Fibroblast of skin of right biceps (primary cell): ENCODE results near the gene ZCCHC14.

Source experiments
- DNase-seq: peaks from one replicate; pipeline ENCODE4 v3.0.0-alpha.2; 2013

ZCCHC14 gene

GRCh38 chr16:87448866-87449265 is 44.0 kb downstream of the ZCCHC14 start:
- DNase-seq = no peak

- DNase-seq = peak; percentile 72
Measured at GRCh38 chr16:87447323-87447722, 45.5 kb downstream of the ZCCHC14 start.

- no peak for DNase-seq
Measured at GRCh38 chr16:87446479-87446878, 46.3 kb downstream of the ZCCHC14 start.

GRCh38 chr16:87445486-87445885 is 47.3 kb downstream of the ZCCHC14 start:
- DNase-seq = peak; percentile 57

DNA sequence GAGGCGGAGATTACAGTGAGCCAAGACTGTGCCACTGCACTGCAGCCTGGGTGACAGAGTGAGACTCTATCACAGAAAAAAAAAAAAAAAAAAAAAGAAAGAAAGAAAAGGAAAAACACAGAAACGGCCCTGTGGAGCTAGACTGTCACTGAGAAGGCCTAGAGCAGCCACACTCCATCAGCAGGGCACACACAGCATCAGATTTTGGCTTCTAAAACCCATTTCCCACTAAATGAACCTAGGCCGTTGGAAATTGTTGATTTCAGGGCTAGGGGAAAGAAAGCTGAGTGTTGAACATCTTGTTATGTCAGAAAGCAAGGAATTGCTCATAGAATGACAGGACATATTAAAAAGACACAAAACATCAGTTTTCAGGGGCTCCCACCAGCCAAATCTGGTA is 48.9 kb downstream of the ZCCHC14 start:
- no peak for DNase-seq

- no peak for DNase-seq
Measured at GRCh38 chr16:87443016-87443415, 49.8 kb downstream of the ZCCHC14 start.

DNA sequence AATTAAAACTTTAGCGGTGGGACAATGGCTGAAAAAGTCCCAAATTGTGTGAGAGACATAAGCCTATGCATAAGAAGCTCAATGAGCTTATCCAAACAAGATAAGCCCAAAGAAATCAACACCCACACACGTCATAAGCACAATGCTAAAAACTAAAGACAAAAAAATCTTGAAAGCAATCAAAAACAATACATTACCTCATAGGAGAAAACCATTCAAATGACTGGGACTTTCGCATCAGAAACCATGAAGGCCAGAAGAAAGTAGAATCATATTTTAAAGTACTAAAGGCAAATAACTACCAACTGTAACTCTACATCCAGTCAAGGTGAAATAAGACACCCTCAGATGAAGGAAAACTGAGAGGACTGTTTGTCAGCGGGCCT is 50.2 kb downstream of the ZCCHC14 start:
- DNase-seq = no peak

DNA sequence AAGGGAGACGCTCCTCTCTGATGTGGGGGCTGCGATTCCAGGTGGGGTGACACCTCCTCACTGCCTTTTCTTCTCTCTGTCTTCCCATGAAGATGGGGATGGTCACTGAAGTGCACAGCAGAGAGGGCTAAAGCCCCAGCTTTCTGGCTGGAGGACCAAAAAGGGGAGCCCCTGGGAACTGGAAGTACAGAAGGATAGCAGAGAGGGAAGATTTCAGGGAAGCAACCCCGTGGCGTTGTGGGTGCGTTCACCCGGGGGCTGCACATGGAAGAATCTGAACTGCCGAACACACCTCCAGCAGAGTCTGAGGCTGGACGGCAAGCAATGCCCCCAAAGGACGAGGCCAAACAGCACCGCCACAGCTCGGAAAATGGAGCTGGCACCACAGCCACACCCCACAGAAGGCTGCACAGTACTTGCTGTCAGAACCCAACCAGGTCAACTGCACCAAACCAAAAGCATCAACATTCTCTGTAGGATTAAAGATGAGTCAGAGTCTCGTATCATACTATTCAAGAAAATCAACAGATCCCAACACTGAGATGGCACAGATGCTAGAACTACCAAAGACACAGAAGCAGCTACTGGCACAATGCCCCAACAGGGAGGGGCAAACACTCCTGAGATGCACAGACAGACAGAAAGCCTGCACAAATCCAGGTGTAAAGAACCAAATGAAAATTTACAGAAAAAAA is 50.8 kb downstream of the ZCCHC14 start:
- peak; percentile 22 for DNase-seq

GRCh38 chr16:87439926-87440325 is 52.9 kb downstream of the ZCCHC14 start:
- no peak for DNase-seq

GRCh38 chr16:87438611-87438985 is 54.2 kb downstream of the ZCCHC14 start:
- DNase-seq = no peak

DNA sequence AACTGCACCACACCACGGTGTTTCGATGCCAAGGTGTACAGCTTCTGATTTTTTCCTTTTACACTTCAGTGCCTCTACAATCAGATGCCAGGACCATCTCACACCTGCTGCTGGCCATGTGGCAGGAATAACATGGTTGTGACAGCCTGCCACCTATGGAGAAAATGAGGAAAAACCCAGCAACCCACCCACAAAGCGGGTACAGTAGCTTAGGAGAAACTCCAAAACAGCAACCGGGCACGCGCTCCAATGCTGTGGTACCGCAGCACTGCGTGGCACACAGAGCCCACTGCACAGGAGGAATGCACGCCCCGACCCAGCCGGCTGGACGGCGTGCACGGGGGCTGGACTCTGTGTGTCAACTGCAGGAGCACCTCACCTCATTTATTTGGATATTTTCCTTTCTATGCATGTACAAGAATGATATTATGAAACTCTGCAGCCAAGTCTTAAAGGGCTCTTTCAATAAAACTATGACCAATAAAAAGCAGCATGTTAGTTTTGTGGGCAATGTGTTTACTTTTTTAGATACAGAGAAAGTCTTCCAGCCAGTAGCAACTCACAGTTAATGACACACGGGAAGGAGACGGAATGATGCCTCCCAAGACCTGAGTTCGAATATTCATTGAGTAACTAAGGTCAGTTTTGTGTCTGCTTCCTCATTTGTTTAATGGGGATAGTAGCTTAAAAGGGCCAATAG is 54.8 kb downstream of the ZCCHC14 start:
- no peak for DNase-seq

DNA sequence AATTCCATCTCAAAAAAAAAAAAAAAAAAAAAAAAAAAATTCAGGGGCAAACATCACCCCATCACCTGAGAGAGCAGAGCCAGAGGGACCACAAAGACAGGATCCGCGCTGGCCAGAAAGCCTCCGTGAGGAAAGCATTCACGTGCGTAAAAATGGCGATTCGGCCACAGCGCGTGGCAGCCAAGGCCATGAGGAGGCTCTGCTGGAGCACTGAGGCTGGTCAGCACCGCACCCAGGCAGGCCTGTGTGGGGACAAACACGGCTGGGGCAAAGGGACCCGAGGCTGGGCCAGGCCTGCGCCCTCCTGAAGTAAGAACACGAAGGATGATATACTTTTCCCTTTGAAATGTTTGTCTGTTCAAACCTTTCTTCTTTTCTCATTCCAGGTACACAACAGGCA is 55.5 kb downstream of the ZCCHC14 start:
- no peak for DNase-seq

- DNase-seq = peak; percentile 51
Measured at GRCh38 chr16:87436225-87437172, 56.3 kb downstream of the ZCCHC14 start.

- peak; percentile 88 for DNase-seq
Measured at GRCh38 chr16:87435372-87436224, 57.2 kb downstream of the ZCCHC14 start.

GRCh38 chr16:87434146-87434667 is 58.6 kb downstream of the ZCCHC14 start:
- peak; percentile 29 for DNase-seq

- no peak for DNase-seq
Measured at GRCh38 chr16:87432330-87432915, 60.4 kb downstream of the ZCCHC14 start.

DNA sequence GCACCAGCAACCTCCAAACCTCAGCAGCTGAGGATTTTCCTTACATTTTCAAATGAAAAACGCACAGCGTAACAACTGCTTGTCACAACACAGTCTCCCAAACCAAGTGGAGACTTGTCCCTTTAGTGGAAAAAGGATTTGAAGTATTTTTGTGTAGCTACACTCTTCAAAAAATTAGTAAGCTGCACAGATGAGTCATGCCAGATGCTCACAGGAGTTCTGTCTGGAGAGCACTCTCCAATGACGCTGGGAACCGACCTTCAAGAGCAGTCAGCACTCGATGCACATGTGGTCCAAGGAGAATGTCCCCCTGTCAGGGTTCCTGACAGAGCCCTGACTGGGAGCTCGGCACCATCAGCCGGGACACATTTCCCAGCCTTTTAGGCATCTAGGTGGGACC is 60.9 kb downstream of the ZCCHC14 start:
- peak; percentile 82 for DNase-seq

DNA sequence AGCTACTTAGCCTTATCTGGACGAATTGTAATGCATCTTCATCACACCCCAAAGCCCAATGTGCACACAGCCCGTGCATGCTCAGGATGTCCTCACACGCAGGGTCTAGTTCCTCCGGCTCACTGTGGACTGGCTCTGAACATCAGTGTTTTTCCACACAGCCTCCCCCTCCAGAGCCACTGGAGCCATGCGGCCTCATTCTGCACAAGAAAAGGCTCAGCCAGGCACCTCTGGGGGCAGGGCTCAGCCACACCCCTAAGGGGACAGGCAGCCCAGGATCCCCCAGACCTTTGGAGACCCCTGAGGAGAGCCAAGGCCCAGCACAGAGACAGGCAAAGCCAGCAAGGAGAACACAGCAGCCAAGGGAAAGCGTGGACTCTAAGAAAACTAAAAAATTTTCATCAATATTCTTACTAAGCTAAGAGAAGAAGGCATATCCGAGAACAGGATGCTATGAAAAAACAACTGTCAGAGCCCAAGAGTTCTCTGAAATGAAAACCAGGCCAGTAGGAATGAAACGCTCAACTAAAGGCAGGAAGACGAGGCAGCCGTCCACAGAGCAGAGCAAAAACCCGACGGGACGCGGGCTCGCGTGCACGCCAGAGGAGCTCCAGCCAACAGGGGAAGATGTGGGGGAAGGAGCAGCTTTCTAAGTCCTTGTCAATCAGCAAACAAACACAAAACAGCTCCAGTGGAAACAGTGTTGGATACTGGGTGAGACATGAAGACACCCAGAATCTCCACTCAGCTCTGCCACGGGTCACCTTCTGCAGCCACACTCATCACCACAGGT is 66.2 kb downstream of the ZCCHC14 start:
- no peak for DNase-seq

DNA sequence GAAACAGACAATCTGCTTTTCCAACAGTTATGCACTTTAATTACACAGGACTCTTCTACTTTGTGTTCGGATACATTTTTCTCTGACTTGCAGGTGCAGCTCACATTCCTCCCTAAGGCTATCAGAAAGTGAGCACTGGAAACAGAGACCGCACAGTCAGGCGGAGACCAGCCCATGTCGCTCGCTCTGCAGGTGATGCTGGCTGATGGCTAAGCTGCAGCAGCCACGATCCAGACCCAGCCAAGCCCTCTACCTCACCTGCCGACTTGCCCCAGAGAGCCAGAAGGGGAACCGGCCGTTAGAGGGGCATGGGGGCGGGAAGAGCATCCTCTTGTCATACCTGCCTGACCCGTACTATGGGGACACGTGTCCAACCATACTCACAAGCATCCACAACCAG is 66.9 kb downstream of the ZCCHC14 start:
- DNase-seq = no peak

DNA sequence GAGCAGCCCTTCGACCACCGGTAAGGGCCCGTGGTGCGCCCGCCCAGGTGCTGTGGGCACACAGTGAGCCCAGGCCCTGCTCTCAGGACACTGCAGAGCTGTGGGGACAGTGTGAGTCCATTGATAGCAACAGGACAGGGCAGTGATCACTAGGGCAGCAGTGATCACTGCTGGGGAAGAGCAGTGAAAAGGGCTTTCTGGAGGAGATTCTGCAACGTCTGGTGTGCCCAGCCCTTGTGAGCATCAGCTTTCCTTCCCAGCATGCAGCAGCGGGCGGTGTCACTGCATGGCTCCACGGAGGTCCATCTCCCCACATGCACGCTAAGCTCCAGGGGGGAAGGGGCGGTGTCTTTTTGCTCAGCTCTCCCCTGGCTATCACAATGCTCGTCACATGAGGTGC is 68.6 kb downstream of the ZCCHC14 start:
- DNase-seq = no peak

GRCh38 chr16:87423429-87423828 is 69.4 kb downstream of the ZCCHC14 start:
- no peak for DNase-seq
